Caco-2 (cell line): Measurements from ENCODE around the gene VAV2. TPM values are rescaled to one million over a fixed set of nuclear protein-coding genes. Genes with fewer than 3 reads are reported as not detected.

Experiments used
- BruUV-seq: library from RNA; stranded (reverse); fragments of 400-500 nt; replicated peaks from 2 replicates; lab custom pipeline; 2021; lab: Mats Ljungman, UMichigan
- CTCF ChIA-PET: fragments of 300-600 bp; sonication (Branson Sonifier 250); formaldehyde crosslinking; loops from one replicate; lab custom pipeline; 2022; ENCODE audit warnings: antibody characterized with exemption; lab: Charles Lee
- POLR2A ChIA-PET: fragments of 300-600 bp; sonication (Branson Sonifier 250); formaldehyde crosslinking; loops from one replicate; lab custom pipeline; 2022; ENCODE audit warnings: antibody characterized with exemption; lab: Charles Lee
- DNase-seq, 2 experiments: peaks; one replicate each; pipeline versions ENCODE4 v3.0.0 to v3.0.0-alpha.2; 2020 to 2022
- H3K27me3 ChIP-seq: replicated peaks from 2 replicates; pipeline ENCODE4 v1.6.0; 2011; ENCODE audit warnings: low read length; ENCODE audit not compliant: control insufficient read depth, insufficient read depth
- H3K36me3 ChIP-seq: 2 replicates; pipeline ENCODE4 v1.5.1; 2011; ENCODE audit warnings: low read length; ENCODE audit not compliant: control insufficient read depth, insufficient read depth
- H3K4me1 ChIP-seq: fragments of 250-450 bp; sonication (Bioruptor Pico); 2 replicates; pipeline ENCODE4 v1.5.1; 2020; ENCODE audit warnings: mild to moderate bottlenecking
- H3K4me3 ChIP-seq: 2 replicates; pipeline ENCODE4 v1.5.1; 2011; ENCODE audit warnings: low read depth, mild to moderate bottlenecking, control low read depth, low read length
- H3K9me3 ChIP-seq: fragments of 250-450 bp; sonication (Bioruptor Pico); 2 replicates; pipeline ENCODE4 v1.5.1; 2020; ENCODE audit warnings: mild to moderate bottlenecking, moderate library complexity
- H3K27ac Mint-ChIP-seq: one replicate; pipeline ENCODE4 v1.8.0; 2022; ENCODE audit warnings: mixed read lengths; ENCODE audit not compliant: unreplicated experiment
- H3K27me3 Mint-ChIP-seq: one replicate; pipeline ENCODE4 v1.8.0; 2022; ENCODE audit warnings: mixed read lengths; ENCODE audit not compliant: insufficient read depth, unreplicated experiment
- H3K36me3 Mint-ChIP-seq: one replicate; pipeline ENCODE4 v1.8.0; 2022; ENCODE audit warnings: mild to moderate bottlenecking, mixed read lengths; ENCODE audit not compliant: insufficient read depth, unreplicated experiment
- H3K4me1 Mint-ChIP-seq: one replicate; pipeline ENCODE4 v1.8.0; 2022; ENCODE audit warnings: low read depth, mixed read lengths; ENCODE audit not compliant: unreplicated experiment
- H3K4me3 Mint-ChIP-seq: one replicate; pipeline ENCODE4 v1.8.0; 2022; ENCODE audit warnings: mild to moderate bottlenecking, moderate library complexity, mixed read lengths; ENCODE audit not compliant: unreplicated experiment
- H3K9me3 Mint-ChIP-seq: one replicate; pipeline ENCODE4 v1.8.0; 2022; ENCODE audit warnings: mixed read lengths; ENCODE audit not compliant: unreplicated experiment
- CTCF ChIP-seq, 2 experiments: fragments of 200-600 bp in 1 of 2; IDR thresholded peaks; 1 replicate in 1 of 2; 2 replicates in 1 of 2; pipeline versions ENCODE4 v1.5.1 to v1.8.0; 2011 to 2022; ENCODE audit warnings: antibody characterized with exemption in 1 of 2, control low read depth in 1 of 2, inconsistent platforms in 1 of 2, low read depth in 1 of 2, low read length in 1 of 2, mild to moderate bottlenecking in 1 of 2, moderate library complexity in 1 of 2; ENCODE audit not compliant: insufficient read depth in 1 of 2, severe bottlenecking in 1 of 2, unreplicated experiment in 1 of 2
- intact Hi-C: fragments of 100-400 bp; cut with micrococcal nuclease; formaldehyde crosslinking; loops from one replicate; pipeline ENCODE4 v1.10.0; 2022; ENCODE audit not compliant: unreplicated experiment
- total RNA-seq: library from RNA; stranded (reverse); gene quantifications from 2 replicates; pipeline ENCODE4 v1.2.3, GENCODE V29; 2022

Gene VAV2
- total RNA-seq, 1 experiment from 2014 or later, result 55.3 TPM

GRCh38 chr9:134037641-134038040, 45.5 kb upstream of the VAV2 start:
- BruUV-seq, result no TSS peak
- CTCF ChIA-PET, result no interaction called here
- no peak overlapping the region for H3K4me3 ChIP-seq
- no peaks in the 10 kb centered on the region for H3K4me1 Mint-ChIP-seq
- no peaks in the 10 kb centered on the region for H3K27me3 Mint-ChIP-seq
- intact Hi-C loops, result no loop called here
- no peak overlapping the region for H3K4me3 Mint-ChIP-seq
- no peaks in the 10 kb centered on the region for H3K9me3 ChIP-seq
- no peak overlapping the region for H3K27ac Mint-ChIP-seq
- no peak for DNase-seq
- H3K4me1 ChIP-seq, result no peaks in the 10 kb centered on the region
- no peaks in the 10 kb centered on the region for H3K9me3 Mint-ChIP-seq
- TF ChIP-seq CTCF (IDR thresholded peaks at IDR 0.05; ENCODE audit: insufficient read depth in 1 of 2, low read depth in 1 of 2, low read length in 1 of 2, severe bottlenecking in 1 of 2, unreplicated experiment in 1 of 2), result no peak
- no peaks in the 10 kb centered on the region for H3K27me3 ChIP-seq
- H3K36me3 Mint-ChIP-seq, result peaks cover 53% of the 10 kb centered on the region
- peaks cover 4% of the 10 kb centered on the region; the same call in 1 of the 2 replicates for H3K36me3 ChIP-seq
- POLR2A ChIA-PET, result no interaction called here

- Mint-ChIP-seq H3K9me3 (no peaks in the 10 kb centered on the region), H3K4me3 (no peak overlapping the region), H3K27ac (no peak overlapping the region), H3K4me1 (no peaks in the 10 kb centered on the region), H3K36me3 (peaks cover 53% of the 10 kb centered on the region), H3K27me3 (no peaks in the 10 kb centered on the region)
- CTCF ChIA-PET, result no interaction called here
- Histone ChIP-seq H3K9me3 (no peaks in the 10 kb centered on the region), H3K4me1 (no peaks in the 10 kb centered on the region), H3K27me3 (no peaks in the 10 kb centered on the region), H3K4me3 (no peak overlapping the region), H3K36me3 (peaks cover 4% of the 10 kb centered on the region; the same call in 1 of the 2 replicates)
- no peak for TF ChIP-seq CTCF (IDR thresholded peaks at IDR 0.05; ENCODE audit: insufficient read depth in 1 of 2, low read depth in 1 of 2, low read length in 1 of 2, severe bottlenecking in 1 of 2, unreplicated experiment in 1 of 2)
- peak in 1 of 2 experiments; percentile 21 for DNase-seq
- intact Hi-C loops, result no loop called here
- POLR2A ChIA-PET, result no interaction called here
- no TSS peak for BruUV-seq
These were observed 44.0 kb upstream of the VAV2 start for GRCh38 chr9:134036130-134036529.

- CTCF ChIA-PET, result no interaction called here
- peaks cover 4% of the 10 kb centered on the region; the same call in 1 of the 2 replicates for H3K36me3 ChIP-seq
- H3K9me3 ChIP-seq, result no peaks in the 10 kb centered on the region
- POLR2A ChIA-PET, result no interaction called here
- DNase-seq, result peak in 1 of 2 experiments; percentile 26
- no peaks in the 10 kb centered on the region for H3K27me3 Mint-ChIP-seq
- no peak overlapping the region for H3K27ac Mint-ChIP-seq
- no peak for TF ChIP-seq CTCF (IDR thresholded peaks at IDR 0.05; ENCODE audit: insufficient read depth in 1 of 2, low read depth in 1 of 2, low read length in 1 of 2, severe bottlenecking in 1 of 2, unreplicated experiment in 1 of 2)
- intact Hi-C loops, result no loop called here
- H3K4me3 Mint-ChIP-seq, result no peak overlapping the region
- H3K27me3 ChIP-seq, result no peaks in the 10 kb centered on the region
- no peaks in the 10 kb centered on the region for H3K4me1 Mint-ChIP-seq
- H3K36me3 Mint-ChIP-seq, result peaks cover 52% of the 10 kb centered on the region
- H3K9me3 Mint-ChIP-seq, result no peaks in the 10 kb centered on the region
- no peak overlapping the region for H3K4me3 ChIP-seq
- BruUV-seq, result no TSS peak
- no peaks in the 10 kb centered on the region for H3K4me1 ChIP-seq
These were observed 43.2 kb upstream of the VAV2 start for GRCh38 chr9:134035041-134036039.
